Panc1 (cell line): ENCODE data around the gene FKRP. TPM values are rescaled to one million over a fixed set of nuclear protein-coding genes. Genes with fewer than 3 reads are reported as not detected.

Experiments
- ATAC-seq: fragments of 200-7000 bp; cut with Tn5 transposase; 2 replicates; pipeline ENCODE4 v1.9.1; 2020; ENCODE audit warnings: mild to moderate bottlenecking, moderate library complexity
- BruUV-seq: library from RNA; stranded (reverse); fragments of 400-500 nt; replicated peaks from 2 replicates; lab custom pipeline; 2021; lab: Mats Ljungman, UMichigan
- CTCF ChIA-PET: fragments of 300-600 bp; sonication (Branson Sonifier 250); formaldehyde crosslinking; loops from one replicate; lab custom pipeline; 2022; ENCODE audit warnings: antibody characterized with exemption; lab: Charles Lee
- POLR2A ChIA-PET: fragments of 300-600 bp; sonication (Branson Sonifier 250); formaldehyde crosslinking; loops from one replicate; lab custom pipeline; 2022; ENCODE audit warnings: antibody characterized with exemption; lab: Charles Lee
- DNase-seq: peaks from one replicate; pipeline ENCODE4 v3.0.0-alpha.2; 2010; ENCODE audit warnings: low read depth, low spot score
- H3K27ac ChIP-seq: 2 replicates; pipeline ENCODE4 v1.5.1; 2011; ENCODE audit warnings: mild to moderate bottlenecking, low read length, inconsistent platforms
- H3K27me3 ChIP-seq: fragments of 200-500 bp; sonication (Bioruptor generic); 2 replicates; pipeline ENCODE4 v1.6.0; 2014; ENCODE audit warnings: low read length, inconsistent platforms; ENCODE audit not compliant: control insufficient read depth, insufficient read depth
- H3K36me3 ChIP-seq: fragments of 200-500 bp; sonication (Bioruptor generic); 2 replicates; pipeline ENCODE4 v1.5.1; 2014; ENCODE audit warnings: inconsistent platforms, mild to moderate bottlenecking, low read length, moderate library complexity; ENCODE audit not compliant: control insufficient read depth, insufficient read depth
- H3K4me1 ChIP-seq: 2 replicates; pipeline ENCODE4 v1.5.1; 2011; ENCODE audit warnings: inconsistent platforms, mild to moderate bottlenecking, low read length, moderate library complexity; ENCODE audit not compliant: control insufficient read depth, insufficient read depth
- H3K4me3 ChIP-seq, 2 experiments: 2 replicates each; pipeline ENCODE4 v1.5.1; 2011 to 2012; ENCODE audit warnings: low read depth in 2 of 2, low read length in 2 of 2, mild to moderate bottlenecking in 2 of 2, inconsistent platforms in 1 of 2, moderate library complexity in 1 of 2
- H3K9me3 ChIP-seq: fragments of 200-500 bp; sonication (Bioruptor generic); 2 replicates; pipeline ENCODE4 v1.5.1; 2014; ENCODE audit warnings: low read depth, mild to moderate bottlenecking, inconsistent platforms, low read length, moderate library complexity; ENCODE audit not compliant: control insufficient read depth, insufficient read depth
- POLR2AphosphoS5 ChIP-seq: IDR thresholded peaks from 2 replicates; pipeline ENCODE4 v1.6.1; 2012; ENCODE audit warnings: mild to moderate bottlenecking, low read depth, low read length, moderate library complexity
- SIN3A ChIP-seq: IDR thresholded peaks from 2 replicates; pipeline ENCODE4 v1.6.1; 2012; ENCODE audit warnings: low read depth, mild to moderate bottlenecking, low read length, moderate library complexity, borderline replicate concordance; ENCODE audit not compliant: insufficient read depth
- TCF7L2 ChIP-seq: IDR thresholded peaks from 2 replicates; pipeline ENCODE4 v1.6.1; 2011; ENCODE audit warnings: mild to moderate bottlenecking, low read depth, low read length, inconsistent platforms
- in situ Hi-C: cut with HindIII; loops from 2 replicates; pipeline ENCODE4 v1.10.0; 2016; ENCODE audit warnings: low sequenced_read_pairs, low pct_unique_long_range_greater_than_20kb
- intact Hi-C: fragments of 100-400 bp; cut with micrococcal nuclease; formaldehyde crosslinking; loops from one replicate; pipeline ENCODE4 v1.10.0; 2022; ENCODE audit not compliant: unreplicated experiment
- total RNA-seq: library from RNA; stranded (reverse); gene quantifications from one replicate; pipeline ENCODE4 v1.2.1, GENCODE V29; 2021; ENCODE audit not compliant: unreplicated experiment
- TF ChIP-seq, protein P1 (sequence below), 2 experiments: IDR thresholded peaks; 2 replicates each; pipeline ENCODE4 v1.6.1; 2011 to 2012; ENCODE audit warnings: low read depth in 2 of 2, control low read depth in 1 of 2, low read length in 1 of 2, mild to moderate bottlenecking in 1 of 2, moderate library complexity in 1 of 2; ENCODE audit not compliant: insufficient read depth in 1 of 2
- TF ChIP-seq, protein P2 (sequence below): fragments of 450-650 bp; IDR thresholded peaks from 2 replicates; pipeline ENCODE4 v1.5.1; 2017; ENCODE audit warnings: mild to moderate bottlenecking

The FKRP gene
- total RNA-seq, 1 experiment from 2014 or later: 21.6 TPM

DNA sequence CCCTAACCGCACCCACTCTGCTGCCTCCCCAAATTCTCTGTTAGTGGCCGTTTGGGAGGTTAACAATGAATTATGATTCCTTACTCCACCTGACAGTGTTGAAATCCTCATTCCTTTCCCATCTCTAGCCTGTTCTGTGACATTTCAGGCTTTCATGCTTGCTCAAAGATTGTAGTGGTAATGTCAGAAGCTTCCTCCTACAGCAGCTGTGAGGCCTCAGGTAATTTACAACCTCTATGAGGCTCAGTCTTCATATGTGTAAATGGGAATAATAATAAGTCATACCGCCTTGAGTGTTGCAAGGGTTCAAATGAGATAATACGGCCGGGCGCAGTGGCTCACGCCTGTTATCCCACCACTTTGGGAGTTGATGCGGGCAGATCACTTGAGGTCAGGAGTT is 43.5 kb downstream of the FKRP start:
- intact Hi-C loops (no loop called here), in situ Hi-C loops (no loop called here)
- BruUV-seq: no TSS peak
- peaks cover 3% of the 10 kb centered on the region; the same call in 1 of the 2 replicates for H3K36me3 ChIP-seq
- TF ChIP-seq, protein P1, sequence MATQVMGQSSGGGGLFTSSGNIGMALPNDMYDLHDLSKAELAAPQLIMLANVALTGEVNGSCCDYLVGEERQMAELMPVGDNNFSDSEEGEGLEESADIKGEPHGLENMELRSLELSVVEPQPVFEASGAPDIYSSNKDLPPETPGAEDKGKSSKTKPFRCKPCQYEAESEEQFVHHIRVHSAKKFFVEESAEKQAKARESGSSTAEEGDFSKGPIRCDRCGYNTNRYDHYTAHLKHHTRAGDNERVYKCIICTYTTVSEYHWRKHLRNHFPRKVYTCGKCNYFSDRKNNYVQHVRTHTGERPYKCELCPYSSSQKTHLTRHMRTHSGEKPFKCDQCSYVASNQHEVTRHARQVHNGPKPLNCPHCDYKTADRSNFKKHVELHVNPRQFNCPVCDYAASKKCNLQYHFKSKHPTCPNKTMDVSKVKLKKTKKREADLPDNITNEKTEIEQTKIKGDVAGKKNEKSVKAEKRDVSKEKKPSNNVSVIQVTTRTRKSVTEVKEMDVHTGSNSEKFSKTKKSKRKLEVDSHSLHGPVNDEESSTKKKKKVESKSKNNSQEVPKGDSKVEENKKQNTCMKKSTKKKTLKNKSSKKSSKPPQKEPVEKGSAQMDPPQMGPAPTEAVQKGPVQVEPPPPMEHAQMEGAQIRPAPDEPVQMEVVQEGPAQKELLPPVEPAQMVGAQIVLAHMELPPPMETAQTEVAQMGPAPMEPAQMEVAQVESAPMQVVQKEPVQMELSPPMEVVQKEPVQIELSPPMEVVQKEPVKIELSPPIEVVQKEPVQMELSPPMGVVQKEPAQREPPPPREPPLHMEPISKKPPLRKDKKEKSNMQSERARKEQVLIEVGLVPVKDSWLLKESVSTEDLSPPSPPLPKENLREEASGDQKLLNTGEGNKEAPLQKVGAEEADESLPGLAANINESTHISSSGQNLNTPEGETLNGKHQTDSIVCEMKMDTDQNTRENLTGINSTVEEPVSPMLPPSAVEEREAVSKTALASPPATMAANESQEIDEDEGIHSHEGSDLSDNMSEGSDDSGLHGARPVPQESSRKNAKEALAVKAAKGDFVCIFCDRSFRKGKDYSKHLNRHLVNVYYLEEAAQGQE (IDR thresholded peaks at IDR 0.05; ENCODE audit: insufficient read depth in 1 of 2, low read depth in 2 of 2, low read length in 1 of 2): no peak
- TF ChIP-seq SIN3A: no peak
- TF ChIP-seq POLR2AphosphoS5: no peak
- TF ChIP-seq TCF7L2: no peak
- TF ChIP-seq, protein P2, sequence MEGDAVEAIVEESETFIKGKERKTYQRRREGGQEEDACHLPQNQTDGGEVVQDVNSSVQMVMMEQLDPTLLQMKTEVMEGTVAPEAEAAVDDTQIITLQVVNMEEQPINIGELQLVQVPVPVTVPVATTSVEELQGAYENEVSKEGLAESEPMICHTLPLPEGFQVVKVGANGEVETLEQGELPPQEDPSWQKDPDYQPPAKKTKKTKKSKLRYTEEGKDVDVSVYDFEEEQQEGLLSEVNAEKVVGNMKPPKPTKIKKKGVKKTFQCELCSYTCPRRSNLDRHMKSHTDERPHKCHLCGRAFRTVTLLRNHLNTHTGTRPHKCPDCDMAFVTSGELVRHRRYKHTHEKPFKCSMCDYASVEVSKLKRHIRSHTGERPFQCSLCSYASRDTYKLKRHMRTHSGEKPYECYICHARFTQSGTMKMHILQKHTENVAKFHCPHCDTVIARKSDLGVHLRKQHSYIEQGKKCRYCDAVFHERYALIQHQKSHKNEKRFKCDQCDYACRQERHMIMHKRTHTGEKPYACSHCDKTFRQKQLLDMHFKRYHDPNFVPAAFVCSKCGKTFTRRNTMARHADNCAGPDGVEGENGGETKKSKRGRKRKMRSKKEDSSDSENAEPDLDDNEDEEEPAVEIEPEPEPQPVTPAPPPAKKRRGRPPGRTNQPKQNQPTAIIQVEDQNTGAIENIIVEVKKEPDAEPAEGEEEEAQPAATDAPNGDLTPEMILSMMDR: no peak
- CTCF ChIA-PET: interaction anchor here (0.6 kb wide), 1 partner anchor 40 kb away, joined by 7 read pairs; no protein-coding TSS in a partner anchor
- POLR2A ChIA-PET: no interaction called here
- no peaks in the 10 kb centered on the region for H3K9me3 ChIP-seq
- no peaks in the 10 kb centered on the region for H3K27me3 ChIP-seq
- DNase-seq (no peak), ATAC-seq (no peak)
- no peak overlapping the region for H3K27ac ChIP-seq
- peaks cover 2% of the 10 kb centered on the region for H3K4me1 ChIP-seq
- H3K4me3 ChIP-seq: no peak overlapping the region

DNA sequence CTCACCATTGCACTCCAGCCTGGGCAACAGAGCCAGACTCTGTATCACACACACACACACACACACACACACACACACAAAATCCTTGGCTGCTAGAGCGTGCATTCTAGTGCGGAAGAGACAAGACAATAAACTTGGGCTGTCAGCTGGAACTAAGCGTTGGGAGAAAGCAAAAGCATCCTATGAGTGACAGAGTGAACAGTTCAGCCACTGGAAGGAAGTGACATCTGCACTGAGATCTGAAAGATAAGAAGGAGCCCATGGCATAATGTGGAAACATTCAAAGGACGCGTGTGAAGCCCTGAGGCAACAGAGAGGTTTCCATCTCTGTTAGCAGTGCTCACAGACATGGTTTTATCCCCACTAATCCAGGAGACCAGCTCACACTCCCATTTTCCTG is 46.1 kb downstream of the FKRP start:
- no peak for DNase-seq
- no peaks in the 10 kb centered on the region for H3K9me3 ChIP-seq
- H3K27ac ChIP-seq: no peak overlapping the region
- in situ Hi-C loops: no loop called here
- intact Hi-C loops: no loop called here
- no TSS peak for BruUV-seq
- no peaks in the 10 kb centered on the region; the same call in 1 of the 2 replicates for H3K36me3 ChIP-seq
- TF ChIP-seq SIN3A (no peak), POLR2AphosphoS5 (no peak), TCF7L2 (no peak)
- TF ChIP-seq, protein P1 (IDR thresholded peaks at IDR 0.05; ENCODE audit: insufficient read depth in 1 of 2, low read depth in 2 of 2, low read length in 1 of 2): no peak
- TF ChIP-seq, protein P2: no peak
- no peak for ATAC-seq
- ChIA-PET POLR2A (no interaction called here), CTCF (interaction anchor here (0.6 kb wide), 2 partner anchors 38 to 62 kb away, joined by 3 to 15 read pairs; no protein-coding TSS in a partner anchor)
- no peak overlapping the region for H3K4me3 ChIP-seq
- H3K27me3 ChIP-seq: no peaks in the 10 kb centered on the region
- H3K4me1 ChIP-seq: no peaks in the 10 kb centered on the region
